GM18868 (cell line): ENCODE data around the gene RPS23.
"Not testable (repeated sequence)": the region's sequence is repeated elsewhere in the genome, so short reads cannot be mapped to it uniquely, and the experiment has no call there.

Experiments used
- ATAC-seq: cut with Tn5 transposase; IDR thresholded peaks from one replicate; pipeline ENCODE4 v1.9.1; 2021; ENCODE audit warnings: mild to moderate bottlenecking, moderate library complexity; ENCODE audit not compliant: unreplicated experiment

The RPS23 gene

DNA sequence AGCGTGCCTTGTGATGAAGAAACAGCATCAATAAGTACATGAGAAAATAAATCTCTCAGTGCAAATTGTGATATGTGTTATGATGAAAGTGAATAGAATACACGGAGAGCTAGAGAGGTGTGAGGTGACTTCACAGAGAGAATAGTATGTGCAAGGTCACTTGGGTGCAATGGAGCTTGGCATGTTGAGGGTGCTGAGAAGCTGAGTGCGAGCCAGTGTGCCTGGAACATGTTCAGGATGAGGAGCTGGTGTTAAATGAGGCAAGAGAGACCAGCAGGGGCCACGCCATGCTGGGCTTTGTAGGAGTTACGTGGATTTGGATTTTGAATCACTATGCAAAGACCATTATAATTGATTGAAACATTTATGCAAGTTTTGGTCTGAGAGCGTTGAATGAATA, 12.8 kb upstream of the RPS23 start:
- no peak for ATAC-seq

DNA sequence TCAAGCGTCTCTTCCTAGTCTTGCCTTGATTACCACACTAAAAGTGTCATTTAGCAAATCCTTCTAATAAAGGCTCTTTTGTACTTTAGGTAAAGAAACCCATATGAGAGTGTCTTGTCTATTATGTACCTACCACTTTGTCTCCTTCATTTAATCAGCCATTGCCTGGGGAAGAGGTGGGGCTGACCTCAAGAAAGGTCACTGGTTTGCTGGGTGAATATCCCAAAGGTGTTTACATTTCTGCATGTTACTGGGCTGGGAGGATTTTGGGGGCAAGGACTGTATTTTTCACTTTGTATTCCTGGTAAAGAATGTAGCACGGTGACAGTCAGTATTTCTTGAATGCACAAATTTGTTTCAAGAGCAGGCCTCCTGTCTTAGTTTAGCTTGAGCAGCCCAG, 11.9 kb upstream of the RPS23 start:
- no peak for ATAC-seq

DNA sequence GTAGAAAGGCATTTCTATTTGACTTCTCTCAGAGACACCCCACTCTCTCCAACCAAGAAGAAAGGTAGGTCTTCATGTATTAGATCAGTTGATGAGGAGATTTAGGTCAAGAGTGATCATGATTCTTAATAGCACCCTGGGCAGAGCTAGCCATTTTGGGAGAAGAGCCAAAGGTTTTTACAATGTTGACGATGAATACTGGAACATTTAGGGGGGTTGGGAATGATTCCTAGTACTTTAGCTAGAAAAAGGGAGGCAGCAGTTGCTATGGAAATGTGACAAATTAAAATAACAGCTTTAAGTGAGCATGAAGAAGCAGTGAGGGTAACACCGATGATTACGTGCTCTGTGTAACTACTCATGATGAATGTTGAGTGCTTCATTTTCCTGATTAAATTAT, 9.5 kb upstream of the RPS23 start:
- ATAC-seq = no peak

DNA sequence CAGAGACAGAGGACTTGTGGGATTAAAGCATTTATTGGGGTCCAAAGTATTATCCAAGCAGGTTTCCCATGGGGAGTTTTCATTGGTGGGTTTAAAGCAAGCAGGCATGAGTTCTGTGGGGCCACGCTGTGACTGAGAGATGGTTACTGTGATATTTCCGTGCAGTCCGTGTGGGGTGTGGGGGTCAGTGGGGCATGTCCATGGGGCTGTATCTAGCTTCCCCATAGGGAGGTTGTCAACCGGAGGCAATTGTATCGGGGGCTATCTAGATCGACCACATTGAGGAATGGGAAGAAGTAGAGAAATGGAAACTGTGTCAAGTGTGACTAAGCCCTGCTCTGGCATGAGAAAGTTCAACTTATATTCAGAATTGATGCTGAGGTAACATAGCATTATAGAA, 7.1 kb upstream of the RPS23 start:
- ATAC-seq = no peak

DNA sequence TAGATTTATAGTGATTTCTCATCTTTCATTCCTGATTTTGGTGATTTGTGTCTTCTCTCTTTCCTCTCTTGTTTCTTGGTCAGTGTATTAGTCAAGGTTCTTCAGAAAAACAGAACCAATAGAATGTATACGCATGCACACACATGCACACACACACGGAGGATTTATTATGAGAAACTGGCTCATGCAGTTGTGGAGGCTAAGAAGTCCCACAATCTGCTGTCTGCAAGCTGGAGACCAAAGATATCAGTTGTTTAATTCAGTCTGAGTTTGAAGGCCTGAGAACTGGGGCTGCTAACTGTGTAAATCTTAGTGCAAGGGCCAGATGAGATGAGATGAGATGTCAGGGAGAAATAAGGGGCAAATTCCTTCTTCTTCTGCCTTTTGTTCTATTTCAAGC, 5.7 kb upstream of the RPS23 start:
- ATAC-seq = no peak

DNA sequence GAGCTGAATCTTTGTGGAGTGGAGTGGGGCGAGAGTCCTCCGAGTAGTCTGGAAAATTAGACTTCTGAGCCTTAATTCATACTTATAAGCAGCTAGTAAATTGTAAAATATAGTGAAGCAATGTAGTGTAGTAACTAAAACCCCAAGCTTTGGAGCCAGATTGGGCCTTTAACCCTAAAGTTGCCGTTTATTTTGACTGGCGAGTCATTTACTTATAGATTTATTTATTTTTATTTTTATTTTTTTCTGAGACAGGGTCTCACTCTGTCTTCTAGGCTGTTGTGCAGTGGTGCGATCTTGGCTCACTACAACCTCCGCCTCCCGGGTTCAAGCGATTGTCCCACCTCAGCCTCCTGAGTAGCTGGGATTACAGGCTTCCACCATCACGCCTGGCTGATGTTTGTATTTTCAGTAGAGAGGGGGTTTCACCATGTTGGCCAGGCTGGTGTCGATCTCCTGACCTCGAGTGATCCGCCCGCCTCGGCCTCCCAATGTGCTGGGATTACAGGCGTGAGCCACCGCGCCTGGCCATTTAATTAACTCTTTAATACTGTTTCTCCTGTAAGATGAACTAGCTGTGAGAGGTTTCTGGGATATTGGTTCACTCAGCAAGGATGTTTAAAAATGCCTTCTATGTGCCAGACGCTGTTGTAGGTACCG, 687 bp upstream of the RPS23 start:
- ATAC-seq = no peak

DNA sequence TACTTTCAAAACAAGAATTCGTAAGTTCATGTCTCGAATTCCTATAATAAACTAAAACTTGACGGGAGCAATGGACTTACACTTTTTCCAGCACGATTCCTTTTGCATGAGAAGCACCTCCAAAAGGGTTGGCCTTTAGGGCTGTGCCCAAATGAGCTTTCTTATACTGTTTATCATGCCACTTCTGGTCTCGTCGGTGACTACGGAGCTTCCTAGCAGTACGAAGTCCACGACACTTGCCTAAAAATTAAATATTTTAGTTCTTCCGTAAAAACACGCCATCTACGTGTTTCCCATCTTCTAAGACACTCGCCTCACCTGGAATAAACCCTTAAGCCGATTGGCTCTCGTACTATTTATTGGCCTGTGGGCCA, 554 bp downstream of the RPS23 start:
- no peak for ATAC-seq

DNA sequence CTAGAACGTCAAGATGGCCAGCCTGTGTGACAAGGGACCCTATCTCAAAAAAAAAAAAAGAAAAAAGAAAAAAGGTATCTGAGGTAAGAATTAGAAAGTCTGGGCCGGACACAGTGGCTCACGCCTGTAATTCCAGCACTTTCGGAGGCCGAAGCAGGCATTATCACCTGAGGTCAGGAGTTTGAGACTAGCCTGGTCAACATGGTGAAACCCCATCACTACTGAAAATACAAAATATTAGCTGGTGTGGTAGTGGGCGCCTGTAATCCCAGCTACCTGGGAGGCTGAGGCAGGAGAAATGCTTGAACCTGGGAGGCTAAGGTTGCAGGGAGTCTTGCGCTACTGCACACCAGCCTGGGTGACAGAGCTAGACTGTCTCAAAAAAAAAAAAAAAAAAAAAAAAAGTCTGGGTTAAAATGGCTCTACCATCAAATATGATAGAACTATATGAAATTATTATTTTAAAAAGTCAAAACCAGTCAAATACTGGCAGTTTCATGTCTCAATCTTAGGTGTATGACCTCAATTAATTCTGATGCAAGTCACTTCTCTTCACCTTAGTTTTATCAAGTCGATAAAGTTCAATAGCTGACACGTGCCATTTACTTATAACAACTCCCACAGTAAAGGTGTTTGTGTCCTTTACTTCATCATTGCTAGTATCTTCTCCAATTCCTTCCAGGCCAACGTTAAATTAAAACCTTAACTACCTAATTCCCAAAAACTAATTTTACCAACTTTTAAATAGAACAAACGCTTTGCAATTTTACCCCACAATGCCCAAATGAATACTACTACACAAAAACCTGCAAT, 1.1 kb downstream of the RPS23 start:
- ATAC-seq = no peak

DNA sequence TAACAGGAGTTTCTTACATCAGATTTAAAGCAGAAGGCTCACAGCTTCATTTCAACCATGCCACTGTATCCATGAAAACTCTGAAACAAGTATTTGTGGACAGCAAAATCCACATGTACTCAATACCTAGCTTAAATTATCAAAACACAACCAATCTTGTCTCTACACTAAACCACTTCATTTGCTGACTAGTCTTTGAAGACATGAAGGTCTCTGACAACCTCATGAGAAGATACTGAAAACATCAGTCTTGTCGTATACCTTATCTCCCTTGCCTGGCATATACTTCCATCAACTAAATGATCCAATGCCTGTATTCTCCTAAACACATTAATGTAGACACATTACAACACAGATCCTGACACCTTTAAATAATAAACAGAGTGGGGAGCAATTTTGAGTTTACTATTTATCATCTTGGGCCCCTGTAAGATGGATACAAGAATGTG, 2.9 kb downstream of the RPS23 start:
- no peak for ATAC-seq

DNA sequence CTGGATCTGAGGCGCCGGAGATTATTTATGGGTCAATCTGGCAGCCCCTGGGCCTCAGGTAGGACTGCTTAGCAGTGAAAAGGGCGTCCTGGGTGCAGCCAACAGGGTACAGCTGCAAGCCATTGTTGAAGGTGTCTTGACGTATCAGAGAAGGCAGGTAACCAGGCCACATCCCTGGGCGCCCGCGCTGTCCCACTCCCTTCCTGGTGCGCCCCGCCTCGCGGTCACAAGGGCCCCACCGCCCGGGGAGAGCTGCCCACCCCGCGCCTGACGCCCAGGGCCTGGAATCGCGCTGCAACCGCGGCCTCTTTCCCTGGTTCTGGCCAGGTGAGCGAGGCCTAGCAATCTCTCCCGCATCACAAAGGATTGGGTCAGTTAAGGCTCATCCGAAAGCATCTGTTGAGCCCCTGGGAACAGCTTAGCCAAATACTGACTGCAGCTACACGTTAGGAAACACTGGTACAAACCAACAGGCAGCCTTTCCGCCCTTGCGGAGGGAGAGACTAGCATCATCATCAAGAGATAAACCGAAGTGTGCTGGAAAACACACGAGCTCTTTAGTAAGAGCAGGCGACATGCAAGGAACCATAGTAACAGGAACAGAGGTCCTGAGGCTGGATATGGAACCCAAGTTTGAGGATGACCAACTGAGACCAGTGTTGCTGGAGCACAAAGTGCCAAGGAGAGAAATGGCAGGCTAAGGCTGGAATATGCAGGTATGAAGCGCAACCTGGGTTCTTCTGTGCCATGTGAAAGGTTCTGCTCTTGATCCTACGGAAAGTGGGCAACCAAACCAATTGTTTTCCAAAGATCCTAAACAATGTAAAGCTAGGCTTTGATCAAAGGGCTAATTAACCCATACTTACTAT, 3.6 kb downstream of the RPS23 start:
- ATAC-seq = no peak

DNA sequence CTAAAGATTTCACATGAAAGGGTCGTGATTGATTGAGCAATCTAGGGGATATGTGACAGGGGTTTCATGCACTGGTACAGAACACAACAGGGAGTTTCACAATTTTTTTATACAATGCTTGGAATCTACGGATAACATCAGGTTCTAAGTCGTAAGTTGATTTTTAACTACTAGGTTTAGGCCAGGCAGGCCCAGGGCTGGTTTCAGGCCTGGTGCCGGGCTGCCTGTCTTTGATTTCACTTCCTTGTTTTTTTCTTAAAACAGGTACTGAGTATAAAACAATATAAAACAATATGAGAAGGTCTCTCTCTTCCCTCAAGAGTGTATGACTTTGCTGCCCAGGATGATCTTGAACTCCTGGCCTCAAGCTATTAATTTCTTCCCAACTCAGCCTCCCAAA, 4.7 kb downstream of the RPS23 start:
- not testable (repeated sequence) for ATAC-seq

DNA sequence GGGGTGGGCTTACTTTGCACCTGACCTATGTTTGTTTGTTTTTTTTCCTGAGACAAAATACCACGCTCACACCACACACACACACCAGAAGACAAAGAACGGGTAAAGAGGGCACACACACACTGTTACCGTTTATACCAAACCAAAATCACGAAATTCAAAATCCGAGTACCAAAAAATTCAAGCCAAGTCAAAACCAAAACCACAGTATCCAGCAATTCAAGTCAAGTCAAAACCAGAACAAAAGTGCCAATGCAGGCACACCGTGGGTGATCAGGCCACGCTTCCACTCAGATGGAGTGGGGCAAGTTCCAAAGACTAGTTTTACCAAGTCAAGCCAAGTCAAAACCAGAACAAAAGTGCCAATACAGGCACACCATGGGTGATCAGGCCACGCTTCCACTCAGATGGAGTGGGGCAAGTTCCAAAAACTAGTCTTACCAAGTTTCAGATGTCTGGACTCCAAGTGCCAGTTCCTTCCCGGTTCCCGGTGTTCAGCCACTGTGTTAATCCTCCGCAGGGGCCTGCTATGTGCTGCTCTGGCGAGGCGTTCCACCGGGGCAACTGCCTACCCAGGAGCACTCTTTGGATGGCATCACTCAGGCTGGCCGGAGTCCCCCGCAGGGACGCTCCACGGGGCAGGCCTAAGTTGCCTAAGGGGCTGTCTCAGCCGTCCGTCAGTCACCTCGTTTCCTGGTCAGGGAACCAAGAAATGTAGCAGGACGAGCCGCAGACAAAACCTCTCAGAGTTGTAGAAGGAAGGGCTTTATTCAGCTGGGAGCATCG, 5.4 kb downstream of the RPS23 start:
- not testable (repeated sequence) for ATAC-seq

DNA sequence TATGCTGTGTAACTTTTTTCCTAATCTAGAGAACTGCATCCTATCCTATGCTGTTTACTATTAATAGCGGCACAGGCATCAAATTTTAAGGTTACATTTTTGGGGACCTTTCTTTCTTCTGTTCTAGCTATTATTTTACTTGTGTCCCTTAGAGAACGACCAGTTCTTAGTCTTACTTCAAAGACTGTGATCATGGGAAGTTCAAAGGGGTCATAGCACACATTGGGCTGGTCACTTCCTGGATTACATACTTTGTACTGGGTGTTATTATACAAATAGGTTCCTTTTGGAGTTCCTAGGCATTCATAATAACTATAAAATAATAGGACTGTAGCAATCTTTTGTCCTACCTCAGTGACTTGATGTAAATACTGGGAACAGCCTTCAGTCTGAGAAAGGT, 8.8 kb downstream of the RPS23 start:
- ATAC-seq = not testable (repeated sequence)

DNA sequence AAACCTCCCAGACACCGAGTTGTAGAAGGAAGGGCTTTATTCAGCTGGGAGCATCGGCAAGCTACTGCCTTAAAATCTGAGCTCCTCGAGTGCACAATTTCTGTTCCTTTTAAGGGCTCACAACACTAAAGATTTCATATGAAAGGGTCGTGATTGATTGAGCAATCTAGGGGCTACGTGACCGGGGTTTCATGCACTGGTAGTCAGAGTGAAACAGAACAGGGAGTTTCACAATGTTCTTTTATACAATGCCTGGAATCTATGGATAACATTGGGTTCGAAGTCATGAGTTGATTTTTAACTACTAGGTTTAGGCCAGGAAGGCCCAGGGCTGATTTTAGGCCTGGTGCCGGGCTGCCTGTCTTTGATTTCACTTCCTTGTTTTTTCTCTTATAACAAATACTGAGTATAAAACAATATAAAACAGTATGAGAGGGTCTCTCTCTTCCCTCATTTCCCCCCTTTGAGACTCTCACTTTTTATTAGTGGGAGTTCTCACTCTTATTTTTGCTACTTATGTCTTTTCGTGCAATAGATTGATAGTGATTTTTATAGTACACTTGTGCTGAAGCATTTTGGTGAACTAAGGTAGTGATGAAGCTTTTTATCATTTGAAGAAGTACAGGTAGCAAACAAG, 10.7 kb downstream of the RPS23 start:
- ATAC-seq = not testable (repeated sequence)

DNA sequence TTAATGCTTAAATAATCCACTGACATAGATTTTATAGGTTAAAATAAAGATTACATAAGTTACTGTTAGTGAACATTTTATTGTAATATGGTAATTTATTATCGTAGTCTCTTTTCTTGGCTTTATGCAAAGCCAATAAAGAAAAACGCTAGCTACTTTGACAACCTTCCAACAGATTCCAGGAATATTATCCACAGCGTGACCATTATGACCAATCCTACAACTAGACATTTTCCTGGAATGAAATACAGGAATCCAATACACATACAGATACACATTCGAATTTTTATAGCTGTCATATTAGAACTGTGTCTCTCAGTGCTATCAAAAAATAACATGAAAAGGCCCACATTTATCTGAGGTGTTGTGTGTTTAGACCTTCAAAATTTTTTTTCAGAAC, 13.1 kb downstream of the RPS23 start:
- ATAC-seq = no peak

DNA sequence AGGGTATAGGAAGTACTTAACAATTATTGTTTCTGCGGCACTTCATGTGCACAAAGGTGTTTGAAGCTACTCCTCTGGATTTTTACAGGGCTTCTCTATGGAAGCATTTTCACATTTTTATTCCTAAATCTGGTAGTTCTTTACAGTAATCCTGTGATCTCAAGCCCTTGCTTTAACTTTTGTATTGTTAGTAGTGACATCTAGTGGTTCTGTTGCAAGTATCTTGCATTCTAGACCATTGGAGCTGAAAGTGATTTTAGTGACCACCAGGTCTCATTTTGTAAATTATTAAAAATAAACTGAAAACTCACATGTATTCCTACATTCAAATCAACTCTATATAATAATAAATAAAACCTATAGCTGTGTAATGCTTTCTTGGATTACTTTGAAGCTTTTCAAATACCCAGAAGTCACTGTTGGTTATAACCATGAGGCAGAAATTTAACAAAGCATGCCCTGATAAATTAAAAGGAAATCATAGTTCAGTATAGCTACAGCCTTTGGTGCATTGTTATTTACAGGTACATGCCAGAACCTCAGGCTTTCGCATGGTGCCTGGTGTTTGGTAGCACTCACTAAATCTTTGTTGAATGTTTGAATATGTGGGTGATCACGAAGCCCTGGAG, 18.9 kb downstream of the RPS23 start:
- no peak for ATAC-seq

DNA sequence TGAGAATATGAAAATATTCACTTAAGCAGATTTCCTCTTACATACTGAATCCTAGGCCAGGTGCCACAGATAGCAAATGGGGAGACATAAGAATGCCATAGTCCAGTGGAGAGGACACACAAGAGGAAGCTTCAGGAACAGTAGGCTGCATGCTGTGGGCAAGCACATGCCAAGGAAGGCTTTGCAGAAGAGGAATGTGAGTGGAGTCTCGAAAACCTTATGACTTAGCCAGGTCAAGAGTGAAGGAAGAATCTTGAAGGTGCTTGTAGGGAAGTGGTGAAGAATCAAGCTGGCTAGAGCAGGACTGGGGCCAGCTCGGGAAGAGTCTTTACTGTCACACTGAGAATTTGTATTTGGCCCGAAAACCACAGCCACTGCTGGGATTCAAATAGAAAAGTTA, 20.4 kb downstream of the RPS23 start:
- no peak for ATAC-seq

DNA sequence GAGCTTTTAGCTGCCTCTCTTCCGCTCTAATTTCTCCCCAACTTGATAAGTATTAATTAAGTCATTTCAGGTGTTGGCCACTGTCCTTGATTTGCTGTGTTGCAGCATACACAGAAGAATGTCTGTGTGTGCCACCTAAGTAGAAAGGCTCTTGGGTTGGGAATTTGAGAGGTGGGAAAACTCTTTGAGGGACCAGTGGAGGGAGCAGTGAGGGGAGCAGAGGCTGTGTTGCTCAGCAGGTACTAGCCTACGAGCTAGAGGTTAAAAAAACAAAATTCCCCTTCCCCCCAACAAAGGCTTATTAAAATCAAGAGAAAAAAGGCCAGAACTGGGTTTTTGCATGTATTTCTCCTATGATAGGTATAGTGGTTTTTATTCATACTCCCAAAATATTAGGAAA, 20.9 kb downstream of the RPS23 start:
- ATAC-seq = no peak

DNA sequence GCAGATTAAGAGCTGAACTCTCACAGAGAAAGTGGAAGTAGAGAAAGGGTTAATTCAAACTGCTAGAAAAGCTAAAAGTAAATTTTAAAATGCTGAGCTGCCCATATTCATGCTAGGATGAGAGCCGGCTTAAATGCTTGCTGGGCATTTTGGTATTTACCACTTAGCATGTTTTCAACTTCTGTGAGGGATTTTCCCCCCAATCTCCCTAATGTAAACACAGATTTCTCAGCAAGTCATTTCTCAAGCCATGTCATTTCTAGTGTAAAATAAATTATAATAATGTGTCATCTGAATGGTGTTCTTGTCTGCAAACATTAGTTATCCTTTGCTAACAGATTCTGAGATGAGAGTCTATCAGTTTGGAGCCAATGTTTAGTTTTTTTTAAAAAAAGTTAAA, 22.3 kb downstream of the RPS23 start:
- ATAC-seq = no peak

DNA sequence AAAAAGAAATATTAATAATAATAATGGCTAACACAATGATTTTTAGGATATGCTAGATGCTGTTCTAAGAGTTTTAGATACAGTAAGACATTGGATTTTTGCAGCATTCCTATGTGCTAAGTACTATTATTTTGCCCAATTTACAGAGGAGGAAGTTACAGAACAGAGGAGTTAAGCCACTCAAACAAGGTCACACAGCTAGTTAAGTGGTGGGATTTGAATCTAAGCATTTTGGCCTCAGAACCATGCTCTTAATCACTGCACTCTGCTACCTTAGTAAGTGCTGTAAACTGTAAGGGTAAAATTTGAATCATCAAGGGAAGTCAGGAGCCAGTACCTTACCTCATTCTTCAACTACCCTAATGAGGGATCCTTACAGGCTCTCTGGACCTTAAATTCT, 25.4 kb downstream of the RPS23 start:
- no peak for ATAC-seq
